Mononuclear cell (primary cell): ENCODE data around the gene PKD1. TPM values are rescaled to one million over a fixed set of nuclear protein-coding genes. Genes with fewer than 3 reads are reported as not detected.

Experiments
- H3K27me3 ChIP-seq: 2 replicates; pipeline ENCODE4 v1.6.0; 2011; ENCODE audit warnings: low read length, control low read depth; ENCODE audit not compliant: insufficient read depth
- H3K4me1 ChIP-seq: 2 replicates; pipeline ENCODE4 v1.5.1; 2011; ENCODE audit warnings: mild to moderate bottlenecking, low read length, control low read depth; ENCODE audit not compliant: insufficient read depth
- H3K4me3 ChIP-seq: 2 replicates; pipeline ENCODE4 v1.5.1; 2011; ENCODE audit warnings: mild to moderate bottlenecking, low read length, moderate library complexity
- H3K9me3 ChIP-seq: 2 replicates; pipeline ENCODE4 v1.5.1; 2011; ENCODE audit warnings: low read depth, mild to moderate bottlenecking, control low read depth, low read length
- total RNA-seq: library from RNA; depleted of rRNA; stranded (reverse); fragments of >200 nt; gene quantifications from one replicate; pipeline ENCODE4 v1.2.3, GENCODE V29; 2012

Gene PKD1
- total RNA-seq, 1 donor: 49.6 TPM

DNA sequence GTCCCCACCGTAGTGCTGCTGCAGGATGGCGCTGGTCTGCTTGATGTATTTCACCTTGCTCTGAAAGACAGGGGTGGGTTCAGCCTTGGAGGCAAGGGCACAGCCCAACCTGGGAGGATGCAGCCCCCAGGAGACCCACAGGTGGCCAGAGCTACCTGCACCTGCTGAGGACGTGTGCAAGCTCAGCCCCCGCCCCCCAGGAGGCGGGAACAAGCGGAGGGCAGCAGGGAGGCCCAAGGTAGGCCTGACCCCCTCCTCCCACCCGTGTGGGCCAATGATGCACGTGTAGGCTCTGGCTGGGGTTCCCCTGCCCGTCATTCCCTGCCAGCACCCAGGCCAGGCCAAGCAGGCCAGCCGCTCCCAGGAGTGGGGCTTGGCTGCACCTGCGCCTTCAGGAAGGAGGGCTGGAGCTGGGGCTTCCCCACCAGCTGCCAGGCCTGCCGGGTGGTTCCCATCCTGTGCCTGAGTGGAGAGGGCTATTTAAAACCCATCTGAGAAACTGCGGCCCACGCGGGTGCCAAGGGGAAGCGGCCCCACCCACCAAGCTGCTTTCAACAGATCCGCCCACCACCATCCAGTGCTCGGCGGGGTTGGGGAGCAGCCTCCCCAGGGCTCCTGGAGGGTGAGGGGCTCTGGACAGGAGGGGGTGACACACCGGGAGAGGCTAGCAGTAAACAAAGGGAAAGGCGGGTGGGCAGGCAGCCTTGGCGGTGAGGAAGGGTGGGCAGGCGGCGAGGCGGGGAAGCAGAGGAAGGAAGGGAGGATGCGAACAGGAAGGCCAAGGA, 91.8 kb downstream of the PKD1 start:
- no peaks in the 10 kb centered on the region for H3K27me3 ChIP-seq
- no peaks in the 10 kb centered on the region for H3K9me3 ChIP-seq
- H3K4me3 ChIP-seq: no peak overlapping the region
- H3K4me1 ChIP-seq: peaks cover 16% of the 10 kb centered on the region

DNA sequence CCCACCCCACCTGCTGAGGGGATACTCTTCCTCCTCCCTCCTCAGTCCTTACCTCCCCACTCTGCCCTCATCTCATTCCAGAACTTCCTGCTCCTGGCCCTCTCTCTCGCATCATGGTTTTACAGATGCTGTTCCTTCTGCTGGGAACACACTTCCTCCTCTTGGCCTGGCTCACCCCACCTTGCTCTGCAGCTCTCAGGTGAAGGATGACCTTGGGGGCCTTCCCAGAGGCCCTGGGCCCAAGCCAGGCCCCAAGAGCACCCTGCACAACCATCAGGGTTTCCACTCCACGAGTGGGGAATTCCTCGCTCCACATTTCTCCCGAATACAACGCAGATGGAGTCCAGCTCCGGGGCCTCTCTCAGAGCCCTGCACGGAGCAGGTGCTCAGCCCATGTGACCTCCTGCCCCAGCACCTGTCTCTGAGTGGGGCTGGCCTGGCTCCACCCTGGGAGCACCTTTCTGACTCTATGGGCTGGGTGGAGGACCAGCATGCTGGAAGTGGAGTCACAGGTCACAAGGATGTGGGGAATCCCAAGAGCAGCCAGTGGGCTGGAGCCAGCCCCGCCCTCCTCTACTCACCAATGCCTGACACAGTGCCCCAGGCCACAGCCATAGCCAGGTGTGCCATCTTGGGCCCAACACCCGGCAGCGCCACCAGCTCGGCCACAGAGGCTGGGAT, 92.6 kb downstream of the PKD1 start:
- Histone ChIP-seq H3K27me3 (no peaks in the 10 kb centered on the region), H3K4me3 (no peak overlapping the region), H3K4me1 (peaks cover 9% of the 10 kb centered on the region), H3K9me3 (no peaks in the 10 kb centered on the region)

DNA sequence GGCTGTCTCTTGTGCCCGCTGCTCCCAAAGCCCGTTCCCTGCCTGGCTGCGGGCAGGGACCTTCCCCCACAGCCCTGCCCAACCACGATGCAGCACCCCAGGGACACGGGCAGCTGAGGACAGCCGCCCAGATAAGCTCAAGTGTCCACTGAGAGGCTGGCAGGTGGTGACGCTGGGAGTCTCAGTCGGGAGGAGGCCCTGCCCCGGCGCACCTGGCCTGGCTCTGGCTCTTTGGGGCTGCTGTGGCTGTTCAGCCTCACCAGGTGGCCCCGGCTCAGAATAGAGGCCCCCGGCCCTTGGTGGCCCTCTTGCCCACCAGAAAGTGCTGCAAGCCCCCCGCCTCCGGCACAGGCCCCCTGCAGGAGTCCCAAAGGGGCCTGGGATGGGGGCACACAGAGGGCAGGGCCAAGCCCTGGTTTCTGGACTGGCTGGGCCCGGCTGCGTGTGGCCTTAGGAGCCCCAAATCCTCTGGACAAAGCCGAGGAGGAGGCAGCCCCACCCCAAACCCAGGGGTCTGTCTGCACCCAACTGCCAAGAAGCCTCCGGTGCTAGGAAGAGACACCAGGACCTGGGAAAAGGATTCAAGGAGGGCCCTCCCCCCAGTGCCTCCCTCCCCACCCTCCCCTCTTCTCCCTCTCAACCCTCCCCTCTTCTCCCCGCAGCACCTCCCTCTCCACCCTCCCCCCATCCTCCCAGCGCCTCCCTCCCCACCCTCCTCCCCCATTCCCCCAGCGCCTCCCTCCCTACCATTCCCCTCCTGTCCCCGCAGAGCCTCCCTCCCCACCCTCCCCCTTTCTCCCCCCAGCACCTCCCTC, 93.3 kb downstream of the PKD1 start:
- peaks cover 8% of the 10 kb centered on the region for H3K4me1 ChIP-seq
- no peaks in the 10 kb centered on the region for H3K27me3 ChIP-seq
- H3K4me3 ChIP-seq: no peak overlapping the region
- H3K9me3 ChIP-seq: no peaks in the 10 kb centered on the region

DNA sequence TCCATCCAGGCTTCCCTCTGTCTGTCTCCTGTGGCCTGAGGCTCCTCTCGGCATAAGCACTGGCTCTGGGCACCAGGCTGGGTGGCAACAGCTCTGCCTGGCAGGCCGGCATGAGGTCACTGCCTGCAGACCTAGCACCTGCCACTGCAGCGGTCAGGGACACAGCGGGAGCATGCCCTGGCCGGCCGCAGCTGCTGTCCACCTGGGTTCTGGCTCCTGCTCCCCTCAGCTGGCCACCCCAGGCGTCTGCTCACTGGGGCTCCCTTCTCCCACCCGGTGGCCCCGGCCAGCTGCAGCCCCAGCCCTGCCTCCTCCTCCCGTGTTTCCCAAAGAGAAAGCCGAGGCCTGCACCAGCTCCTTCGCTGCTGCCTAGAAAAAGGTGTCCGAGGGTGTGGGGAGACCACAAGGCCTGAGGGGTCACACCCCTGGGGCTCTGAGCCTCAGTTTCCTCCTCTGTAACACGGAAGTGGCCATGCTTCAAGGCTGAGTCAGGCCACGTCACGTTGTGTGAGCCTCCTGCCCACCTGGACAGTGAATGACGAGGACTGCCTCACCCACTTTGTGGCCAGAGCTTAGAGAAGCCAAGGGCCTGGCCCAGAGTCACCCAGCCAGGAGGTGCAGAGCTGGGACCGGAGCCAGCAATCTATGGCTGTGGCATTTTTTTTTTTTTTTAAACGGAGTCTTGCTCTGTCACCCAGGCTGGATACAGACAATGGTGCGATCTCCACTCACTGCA, 94.7 kb downstream of the PKD1 start:
- H3K4me3 ChIP-seq: no peak overlapping the region
- no peaks in the 10 kb centered on the region for H3K9me3 ChIP-seq
- no peaks in the 10 kb centered on the region for H3K4me1 ChIP-seq
- H3K27me3 ChIP-seq: no peaks in the 10 kb centered on the region

DNA sequence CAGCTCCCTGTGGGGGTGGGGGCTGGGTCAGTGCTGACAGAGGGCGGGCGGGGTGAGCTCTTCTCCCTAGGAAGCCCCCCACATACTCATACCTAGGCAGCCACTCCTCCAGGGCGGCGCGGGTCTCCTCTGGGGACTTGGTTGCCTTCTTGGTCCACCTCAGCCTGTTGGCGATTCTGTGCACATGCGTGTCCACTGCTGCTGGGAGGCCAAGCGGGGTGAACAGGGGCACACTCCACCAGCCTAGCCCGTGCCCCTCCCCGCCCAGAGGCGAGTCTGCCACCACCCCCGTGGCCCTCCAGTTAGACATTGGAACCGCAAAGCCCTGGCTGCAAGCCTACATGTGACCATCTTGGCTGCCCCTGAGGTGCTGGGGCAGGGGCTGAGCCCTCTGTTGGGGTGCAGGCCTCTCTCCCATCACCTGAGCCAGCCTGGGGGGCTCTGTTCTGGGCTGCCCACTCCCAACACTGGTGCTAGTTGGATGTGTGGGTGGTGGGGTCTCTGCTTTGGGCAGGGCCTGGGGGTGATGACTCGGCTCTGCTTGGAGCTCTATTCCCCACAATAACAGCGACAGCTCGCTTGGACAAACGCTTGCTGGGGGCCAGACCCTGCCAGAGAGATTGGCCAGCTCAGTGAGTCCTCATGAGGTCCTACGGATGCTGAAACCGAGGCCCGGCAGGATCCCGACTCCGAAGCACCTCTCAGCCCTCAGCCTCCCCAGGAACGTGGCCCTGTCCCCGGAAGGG, 95.5 kb downstream of the PKD1 start:
- Histone ChIP-seq H3K27me3 (no peaks in the 10 kb centered on the region), H3K4me1 (no peaks in the 10 kb centered on the region), H3K4me3 (no peak overlapping the region), H3K9me3 (no peaks in the 10 kb centered on the region)

DNA sequence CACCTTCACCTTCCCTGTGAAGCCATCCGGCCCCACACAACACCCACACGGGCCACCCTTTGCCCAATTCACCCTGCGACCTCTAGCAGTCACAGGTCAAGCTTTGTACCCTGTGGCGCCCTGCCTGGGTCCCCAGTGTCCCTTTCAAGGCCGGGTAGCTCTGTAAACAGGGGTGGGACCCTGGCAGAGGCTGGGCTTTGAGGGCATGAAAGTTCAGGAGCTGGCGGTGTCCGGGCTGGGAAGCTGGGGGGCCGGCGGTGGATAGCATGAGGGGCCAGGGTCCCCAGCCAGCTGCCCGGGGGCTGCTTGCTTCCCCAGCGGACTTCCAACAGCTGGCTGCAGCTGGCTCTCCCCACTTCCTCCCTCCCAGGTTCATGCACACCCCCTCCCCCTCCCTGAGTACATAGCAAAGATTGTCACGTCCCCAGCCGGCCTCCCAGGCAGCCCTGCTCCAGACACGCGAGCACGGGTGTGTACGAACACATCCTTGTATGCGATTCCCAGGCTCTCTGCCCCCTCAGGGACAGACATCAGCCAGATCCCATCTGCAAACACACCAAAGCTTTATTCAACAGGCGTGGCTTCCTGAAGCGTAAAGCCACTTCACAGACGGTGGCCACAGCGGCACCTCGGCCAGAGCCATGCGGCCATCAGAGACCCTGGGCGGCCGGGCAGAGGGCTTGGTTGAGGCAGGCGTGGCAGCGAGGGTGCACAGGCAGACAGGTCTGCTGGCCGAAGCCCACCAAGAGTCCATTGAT, 96.2 kb downstream of the PKD1 start:
- H3K9me3 ChIP-seq: no peaks in the 10 kb centered on the region
- H3K27me3 ChIP-seq: no peaks in the 10 kb centered on the region
- H3K4me1 ChIP-seq: no peaks in the 10 kb centered on the region
- H3K4me3 ChIP-seq: no peak overlapping the region

Other genes with a start within 250 kb of the PKD1 start
- not detected for gene HS3ST6, start 217.5 kb downstream of the PKD1 start, total RNA-seq
- gene MSRB1, start 192.7 kb downstream of the PKD1 start, total RNA-seq: 5.8 TPM
- not detected for gene RPL3L, start 181.2 kb downstream of the PKD1 start, total RNA-seq
- gene NDUFB10, start 176.4 kb downstream of the PKD1 start, total RNA-seq: 57.1 TPM
- 2,256 TPM for gene RPS2, start 171.1 kb downstream of the PKD1 start, total RNA-seq
- not detected for gene RNF151, start 169.0 kb downstream of the PKD1 start, total RNA-seq
- gene TBL3, start 163.8 kb downstream of the PKD1 start, total RNA-seq: 6.4 TPM
- gene NOXO1, start 154.4 kb downstream of the PKD1 start, total RNA-seq: not detected
- 9.0 TPM for gene GFER, start 151.7 kb downstream of the PKD1 start, total RNA-seq
- gene SYNGR3, start 145.9 kb downstream of the PKD1 start, total RNA-seq: 2.9 TPM
- gene ZNF598, start 126.1 kb downstream of the PKD1 start, total RNA-seq: 18.6 TPM
- gene NPW, start 116.1 kb downstream of the PKD1 start, total RNA-seq: not detected
- gene NHERF2, start 109.0 kb downstream of the PKD1 start, total RNA-seq: 0.84 TPM
- 3.1 TPM for gene NTHL1, start 88.1 kb downstream of the PKD1 start, total RNA-seq
- gene TSC2, start 87.9 kb downstream of the PKD1 start, total RNA-seq: 28.3 TPM
- not detected for gene RAB26, start 12.7 kb upstream of the PKD1 start, total RNA-seq
- 17.9 TPM for gene TRAF7, start 19.9 kb upstream of the PKD1 start, total RNA-seq
- gene CASKIN1, start 60.7 kb upstream of the PKD1 start, total RNA-seq: not detected
- 11.0 TPM for gene MLST8, start 69.6 kb upstream of the PKD1 start, total RNA-seq
- 0.84 TPM for gene BRICD5, start 75.0 kb upstream of the PKD1 start, total RNA-seq
- 9.8 TPM for gene PGP, start 78.9 kb upstream of the PKD1 start, total RNA-seq
- 14.0 TPM for gene E4F1, start 87.7 kb upstream of the PKD1 start, total RNA-seq
- 0.21 TPM for gene DNASE1L2, start 100.5 kb upstream of the PKD1 start, total RNA-seq
- 10.5 TPM for gene ECI1, start 115.7 kb upstream of the PKD1 start, total RNA-seq
- gene RNPS1, start 132.2 kb upstream of the PKD1 start, total RNA-seq: 156 TPM
- 1.9 TPM for gene ABCA3, start 204.8 kb upstream of the PKD1 start, total RNA-seq